Transverse colon (tissue), 4 donors: ENCODE data around the gene ARL9. TPM values are rescaled to one million over a fixed set of nuclear protein-coding genes. Genes with fewer than 3 reads are reported as not detected.

Experiments used
- DNase-seq: peaks from one replicate; pipeline ENCODE4 v3.0.0-alpha.2; 2019
- H3K27ac ChIP-seq, 4 donors: fragments of 200-600 bp; sonication (generic); 2 replicates each; pipeline ENCODE4 v1.5.1; 2016 to 2018; ENCODE audit warnings: inconsistent platforms in 4 of 4
- H3K27me3 ChIP-seq: fragments of 200-600 bp; sonication (generic); 2 replicates; pipeline ENCODE4 v1.5.1; 2017; ENCODE audit warnings: inconsistent platforms
- H3K36me3 ChIP-seq, 4 donors: fragments of 200-600 bp; sonication (generic); 2 replicates each; pipeline ENCODE4 v1.5.1; 2017 to 2019; ENCODE audit warnings: inconsistent platforms in 4 of 4
- H3K4me1 ChIP-seq, 4 donors: fragments of 200-600 bp; sonication (generic); 2 replicates each; pipeline ENCODE4 v1.5.1; 2017 to 2020; ENCODE audit warnings: inconsistent platforms in 4 of 4
- H3K4me3 ChIP-seq, 4 donors: fragments of 200-600 bp; sonication (generic); 1 replicate in 1 of 4; 2 replicates in 3 of 4; pipeline versions ENCODE4 v1.5.1 to v1.6.1; 2017 to 2019; ENCODE audit warnings: inconsistent platforms in 4 of 4
- H3K9me3 ChIP-seq, 2 donors: fragments of 200-600 bp; sonication (generic); 2 replicates each; pipeline ENCODE4 v1.5.1; 2017 to 2019; ENCODE audit warnings: inconsistent platforms in 2 of 2
- CTCF ChIP-seq, 5 experiments: fragments of 200-600 bp in 3 of 5; fragments of 450-650 bp in 2 of 5; sonication (generic) in 3 of 5; IDR thresholded peaks; 1 replicate in 2 of 5; 2 replicates in 3 of 5; pipeline ENCODE4 v1.5.1; 2016 to 2017; ENCODE audit warnings: antibody characterized with exemption in 5 of 5, inconsistent platforms in 3 of 5, mild to moderate bottlenecking in 2 of 5, moderate library complexity in 1 of 5
- EP300 ChIP-seq: sonication (generic); formaldehyde crosslinking; IDR thresholded peaks from one replicate; pipeline ENCODE4 v1.6.1; 2017; ENCODE audit warnings: antibody characterized with exemption, low read depth
- POLR2A ChIP-seq: fragments of 450-650 bp; IDR thresholded peaks from one replicate; pipeline ENCODE4 v1.6.1; 2016; ENCODE audit warnings: antibody characterized with exemption, mild to moderate bottlenecking, moderate library complexity
- POLR2AphosphoS5 ChIP-seq, 3 donors: sonication (generic); formaldehyde crosslinking; IDR thresholded peaks; one replicate each; pipeline ENCODE4 v1.6.1; 2016; ENCODE audit warnings: antibody characterized with exemption in 3 of 3
- WGBS, 2 donors: methylation state at CpG; one replicate each; pipeline ENCODE4 v1.1.5; 2018; ENCODE audit warnings: low coverage in 1 of 2; 5-methylcytosine and 5-hydroxymethylcytosine counted together
- in situ Hi-C, 4 donors: fragments of 200-750 bp; cut with MboI; loops; one replicate each; pipeline versions ENCODE4 v1.15.0 to v1.15.1; 2017; ENCODE audit warnings: low sequenced_read_pairs in 3 of 4, low pct_ligation_motif_present in 1 of 4, low pct_unique_long_range_greater_than_20kb in 1 of 4
- intact Hi-C: fragments of 100-400 bp; cut with DNase I; formaldehyde crosslinking; loops from one replicate; pipeline ENCODE4 v1.15.1; 2023; ENCODE audit warnings: low total_unique reads
- total RNA-seq, 4 donors: library from RNA; depleted of rRNA; stranded (reverse); fragments of >200 nt; gene quantifications; one replicate each; pipeline ENCODE4 v1.1.0, GENCODE V29; 2016

Gene ARL9
- total RNA-seq, 4 donors from 2014 or later: not detected

- Histone ChIP-seq H3K36me3 (no peaks in the 10 kb centered on the region), H3K4me3 (no peak overlapping the region), H3K9me3 (no peaks in the 10 kb centered on the region), H3K4me1 (no peaks in the 10 kb centered on the region), H3K27me3 (no peaks in the 10 kb centered on the region), H3K27ac (no peak overlapping the region)
- WGBS, 2 donors: 72 to 74% methylated on average over 4 of the region's 4 CpGs
- in situ Hi-C loops: loop anchor here in 2 of 4 donors (25.0 kb wide), 1 partner anchor 242 kb away; the partner anchor contains the start of gene SPINK2 (in 2 of the 2)
- TF ChIP-seq POLR2AphosphoS5 (IDR thresholded peaks at IDR 0.05) (no peak), CTCF (IDR thresholded peaks at IDR 0.05) (no peak), EP300 (no peak), POLR2A (no peak)
- DNase-seq: no peak
- intact Hi-C loops: loop anchor here (5.0 kb wide), 1 partner anchor 232 kb away; no protein-coding TSS in a partner anchor
These were observed 64.5 kb downstream of the ARL9 start for GRCh38 chr4:56570041-56570440.

Other genes with a start within 250 kb of the ARL9 start
- 10 to 100 TPM in 1 of 4 donors, 1 to 10 TPM in 3; 5.0 to 12.3 (median 7.6) TPM for gene AASDH, start 118.3 kb upstream of the ARL9 start, total RNA-seq
- gene PPAT, start 70.2 kb upstream of the ARL9 start, total RNA-seq: 10 to 100 TPM in 1 of 4 donors, 1 to 10 TPM in 2, under 1 TPM in 1; 0.75 to 12.1 (median 4.5) TPM
- gene PAICS, start 69.5 kb upstream of the ARL9 start, total RNA-seq: 10 to 100 TPM; 11.6 to 60.1 (median 22.9) TPM
- 10 to 100 TPM; 13.1 to 48.7 (median 33.7) TPM for gene SRP72, start 38.2 kb upstream of the ARL9 start, total RNA-seq
- 10 to 100 TPM in 1 of 4 donors, 1 to 10 TPM in 3; 2.6 to 27.5 (median 7.7) TPM for gene HOPX, start 175.5 kb downstream of the ARL9 start, total RNA-seq